HCT116 (cell line): Measurements from ENCODE around the gene HS6ST3. TPM values are rescaled to one million over a fixed set of nuclear protein-coding genes. Genes with fewer than 3 reads are reported as not detected.

Experiments used
- ATAC-seq: fragments of 200-7000 bp; cut with Tn5 transposase; 2 replicates; pipeline ENCODE4 v1.9.1; 2020; ENCODE audit warnings: mild to moderate bottlenecking, moderate library complexity
- BruUV-seq: library from RNA; stranded (reverse); fragments of 400-500 nt; replicated peaks from 2 replicates; lab custom pipeline; 2021; lab: Mats Ljungman, UMichigan
- CTCF ChIA-PET: fragments of 300-600 bp; sonication (Branson Sonifier 250); formaldehyde crosslinking; loops from one replicate; lab custom pipeline; 2021; ENCODE audit warnings: antibody characterized with exemption; lab: Charles Lee
- POLR2A ChIA-PET: fragments of 300-600, 350-600 bp; sonication (Branson Sonifier 250); formaldehyde crosslinking; loops from one replicate; lab custom pipeline; 2021; ENCODE audit warnings: antibody characterized with exemption; lab: Charles Lee
- RAD21 ChIA-PET, 2 experiments: fragments of 300-600 bp; sonication (Branson Sonifier 250); formaldehyde crosslinking; loops; one replicate each; lab custom pipeline; 2023; ENCODE audit warnings: low total read pairs in 2 of 2; ENCODE audit not compliant: uncharacterized antibody in 2 of 2, unreplicated experiment in 2 of 2, low non-redundant PET in 1 of 2; lab: Charles Lee
- DNase-seq: peaks from one replicate; pipeline ENCODE4 v3.0.0-alpha.2; 2010; ENCODE audit warnings: low read depth, low spot score
- H2AFZ ChIP-seq: fragments of 200-600 bp; shearing (Covaris generic), sonication (generic); 2 replicates; pipeline ENCODE4 v1.6.1; 2017; ENCODE audit warnings: low read depth, mixed run types, mixed read lengths, antibody characterized with exemption, low read length; ENCODE audit not compliant: poor library complexity, severe bottlenecking
- H3K27ac ChIP-seq: 2 replicates; pipeline ENCODE4 v1.5.1; 2012; ENCODE audit warnings: low read depth, low read length
- H3K27me3 ChIP-seq: fragments of 200-600 bp; sonication (generic); 2 replicates; pipeline ENCODE4 v1.6.1; 2016; ENCODE audit warnings: mixed run types, low read length, mixed read lengths; ENCODE audit not compliant: insufficient read depth
- H3K36me3 ChIP-seq, 2 experiments: fragments of 200-500 bp in 1 of 2; fragments of 200-600 bp in 1 of 2; sonication (Bioruptor generic) in 1 of 2; sonication (generic) in 1 of 2; 2 replicates each; pipeline versions ENCODE4 v1.5.1 to v1.6.1; 2014 to 2016; ENCODE audit warnings: low read length in 2 of 2, inconsistent platforms in 1 of 2, mixed read lengths in 1 of 2, mixed run types in 1 of 2; ENCODE audit not compliant: insufficient read depth in 2 of 2, control insufficient read depth in 1 of 2
- H3K4me1 ChIP-seq, 2 experiments: fragments of 200-600 bp in 1 of 2; sonication (generic) in 1 of 2; 2 replicates each; pipeline versions ENCODE4 v1.5.1 to v1.6.1; 2012 to 2017; ENCODE audit warnings: low read length in 2 of 2, inconsistent platforms in 1 of 2, mild to moderate bottlenecking in 1 of 2, mixed read lengths in 1 of 2, mixed run types in 1 of 2, moderate library complexity in 1 of 2; ENCODE audit not compliant: insufficient read depth in 2 of 2, control insufficient read depth in 1 of 2
- H3K4me2 ChIP-seq: fragments of 200-600 bp; sonication (generic); 2 replicates; pipeline ENCODE4 v1.6.1; 2017; ENCODE audit warnings: mixed run types, low read length, mixed read lengths
- H3K4me3 ChIP-seq, 2 experiments: fragments of 200-600 bp in 1 of 2; sonication (generic) in 1 of 2; replicated peaks in 1 of 2; 2 replicates each; pipeline ENCODE4 v1.5.1; 2011 to 2016; ENCODE audit warnings: low read length in 2 of 2, control low read depth in 1 of 2, low read depth in 1 of 2, mild to moderate bottlenecking in 1 of 2, mixed read lengths in 1 of 2, mixed run types in 1 of 2
- H3K79me2 ChIP-seq: fragments of 200-600 bp; sonication (generic); 2 replicates; pipeline ENCODE4 v1.6.1; 2017; ENCODE audit warnings: mild to moderate bottlenecking, mixed run types, low read length, moderate library complexity, mixed read lengths; ENCODE audit not compliant: insufficient read depth
- H3K9ac ChIP-seq: fragments of 200-600 bp; sonication (generic); 2 replicates; pipeline ENCODE4 v1.6.1; 2016; ENCODE audit warnings: low read length, mixed read lengths
- H3K9me2 ChIP-seq: fragments of 200-600 bp; sonication (generic), shearing (Covaris generic); 2 replicates; pipeline ENCODE4 v1.6.1; 2017; ENCODE audit warnings: mixed run types, mild to moderate bottlenecking, moderate library complexity; ENCODE audit not compliant: insufficient read depth
- H3K9me3 ChIP-seq, 2 experiments: fragments of 200-500 bp in 1 of 2; fragments of 200-600 bp in 1 of 2; sonication (Bioruptor generic) in 1 of 2; sonication (generic) in 1 of 2; 2 replicates each; pipeline ENCODE4 v1.6.1; 2014 to 2017; ENCODE audit warnings: low read length in 2 of 2, mixed read lengths in 2 of 2, inconsistent platforms in 1 of 2, low read depth in 1 of 2, mild to moderate bottlenecking in 1 of 2, mixed run types in 1 of 2, moderate library complexity in 1 of 2; ENCODE audit not compliant: control insufficient read depth in 1 of 2, insufficient read depth in 1 of 2
- H4K20me1 ChIP-seq: fragments of 200-600 bp; sonication (generic), shearing (Covaris generic); 2 replicates; pipeline ENCODE4 v1.6.1; 2017; ENCODE audit warnings: mixed run types, mild to moderate bottlenecking, moderate library complexity; ENCODE audit not compliant: insufficient read depth
- CBX3 ChIP-seq: IDR thresholded peaks from 2 replicates; pipeline ENCODE4 v1.6.1; 2012; ENCODE audit warnings: low read depth
- CEBPB ChIP-seq: IDR thresholded peaks from 2 replicates; pipeline ENCODE4 v1.6.1; 2012; ENCODE audit warnings: low read depth
- CTCF ChIP-seq, 3 experiments: fragments of 200-600 bp in 1 of 3; sonication (generic) in 1 of 3; IDR thresholded peaks in 2 of 3; conservative IDR thresholded peaks in 1 of 3; 2 replicates each; pipeline ENCODE4 v1.5.1; 2012 to 2017; ENCODE audit warnings: low read depth in 2 of 3, low read length in 2 of 3, antibody characterized with exemption in 1 of 3, borderline replicate concordance in 1 of 3, control low read depth in 1 of 3, mild to moderate bottlenecking in 1 of 3, mixed read lengths in 1 of 3, mixed run types in 1 of 3, moderate library complexity in 1 of 3; ENCODE audit not compliant: insufficient read depth in 1 of 3
- EGR1 ChIP-seq: IDR thresholded peaks from 2 replicates; pipeline ENCODE4 v1.6.1; 2012; ENCODE audit warnings: low read depth
- EZH2 ChIP-seq: fragments of 200-600 bp; sonication (generic); IDR thresholded peaks from 2 replicates; pipeline ENCODE4 v1.6.1; 2017; ENCODE audit warnings: antibody characterized with exemption, mixed run types
- FOSL1 ChIP-seq: IDR thresholded peaks from 2 replicates; pipeline ENCODE4 v1.6.1; 2012; ENCODE audit warnings: low read depth
- JUND ChIP-seq: IDR thresholded peaks from 2 replicates; pipeline ENCODE4 v1.6.1; 2012
- POLR2A ChIP-seq: IDR thresholded peaks from 2 replicates; pipeline ENCODE4 v1.7.0; 2011; ENCODE audit warnings: borderline replicate concordance; ENCODE audit not compliant: insufficient read depth, insufficient read length; ENCODE audit errors: extremely low read depth
- POLR2AphosphoS5 ChIP-seq: IDR thresholded peaks from 2 replicates; pipeline ENCODE4 v1.6.1; 2011; ENCODE audit warnings: mild to moderate bottlenecking, low read depth, low read length, moderate library complexity
- RAD21 ChIP-seq: IDR thresholded peaks from 2 replicates; pipeline ENCODE4 v1.6.1; 2012; ENCODE audit warnings: low read depth, mild to moderate bottlenecking
- SIN3A ChIP-seq: IDR thresholded peaks from 2 replicates; pipeline ENCODE4 v1.6.1; 2012; ENCODE audit warnings: low read depth
- SP1 ChIP-seq: IDR thresholded peaks from 2 replicates; pipeline ENCODE4 v1.6.1; 2012; ENCODE audit warnings: low read depth
- SRF ChIP-seq: IDR thresholded peaks from 2 replicates; pipeline ENCODE4 v1.6.1; 2012; ENCODE audit warnings: low read depth
- TCF7L2 ChIP-seq: IDR thresholded peaks from 2 replicates; pipeline ENCODE4 v1.7.0; 2011; ENCODE audit warnings: borderline replicate concordance, inconsistent platforms; ENCODE audit not compliant: insufficient read depth, insufficient read length; ENCODE audit errors: extremely low read depth
- YY1 ChIP-seq: IDR thresholded peaks from 2 replicates; pipeline ENCODE4 v1.6.1; 2011; ENCODE audit warnings: low read length, low read depth, moderate library complexity, mild to moderate bottlenecking; ENCODE audit not compliant: insufficient replicate concordance; ENCODE audit errors: extremely low read depth
- ZBTB33 ChIP-seq: IDR thresholded peaks from 2 replicates; pipeline ENCODE4 v1.6.1; 2011; ENCODE audit warnings: mild to moderate bottlenecking, low read length, moderate library complexity; ENCODE audit not compliant: insufficient replicate concordance; ENCODE audit errors: extremely low read depth
- ZFX ChIP-seq: fragments of 450-650 bp; IDR thresholded peaks from 2 replicates; pipeline ENCODE4 v1.6.1; 2017
- ZNF274 ChIP-seq: fragments of 200-500 bp; sonication (Bioruptor generic); IDR thresholded peaks from 2 replicates; pipeline ENCODE4 v1.6.1; 2014; ENCODE audit warnings: mild to moderate bottlenecking, low read depth, low read length, inconsistent platforms
- intact Hi-C: fragments of 100-400 bp; cut with micrococcal nuclease; formaldehyde crosslinking; loops from 2 replicates; pipeline ENCODE4 v1.10.0; 2022
- total RNA-seq: library from RNA; stranded (reverse); gene quantifications from one replicate; pipeline ENCODE4 v1.2.1, GENCODE V29; 2021; ENCODE audit not compliant: unreplicated experiment

HS6ST3 gene
- total RNA-seq, 1 experiment from 2014 or later: 0.10 TPM

DNA sequence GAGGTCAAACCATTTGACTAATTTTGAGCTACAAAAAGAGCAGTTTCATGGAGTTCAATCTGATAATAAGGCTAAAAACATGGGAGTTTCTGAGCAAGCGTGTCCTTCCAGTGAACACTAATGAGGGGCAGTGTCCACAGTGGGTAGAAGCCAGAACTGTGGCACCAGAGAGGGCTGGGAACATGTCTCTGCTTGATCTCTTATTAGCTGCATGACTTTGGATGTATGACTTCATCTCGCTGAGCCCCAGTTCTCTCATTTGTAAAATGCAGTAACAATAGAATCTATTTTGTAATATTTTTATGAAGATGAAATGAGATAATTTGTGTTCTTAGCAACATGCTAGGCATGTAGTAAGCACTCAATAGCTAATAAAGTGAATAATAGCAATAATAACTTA lies 69.8 kb downstream of the HS6ST3 start:
- no peak overlapping the region for H3K9ac ChIP-seq
- H3K9me2 ChIP-seq: no peaks in the 10 kb centered on the region
- no peak overlapping the region for H3K4me3 ChIP-seq
- RAD21 ChIA-PET: no interaction called here
- POLR2A ChIA-PET: no interaction called here
- intact Hi-C loops: no loop called here
- no peak overlapping the region for H3K4me2 ChIP-seq
- CTCF ChIA-PET: no interaction called here
- H3K79me2 ChIP-seq: no peaks in the 10 kb centered on the region
- ATAC-seq (no peak), DNase-seq (no peak)
- no peak for TF ChIP-seq EZH2
- no peak for TF ChIP-seq EGR1
- no peak for TF ChIP-seq CBX3
- TF ChIP-seq SP1: no peak
- no peak for TF ChIP-seq RAD21
- no peaks in the 10 kb centered on the region for H4K20me1 ChIP-seq
- no peaks in the 10 kb centered on the region for H3K9me3 ChIP-seq
- H3K4me1 ChIP-seq: no peaks in the 10 kb centered on the region
- no peak overlapping the region for H2AFZ ChIP-seq
- H3K27ac ChIP-seq: no peak overlapping the region
- H3K36me3 ChIP-seq: no peaks in the 10 kb centered on the region
- H3K27me3 ChIP-seq: peaks cover 62% of the 10 kb centered on the region
- no TSS peak for BruUV-seq

DNA sequence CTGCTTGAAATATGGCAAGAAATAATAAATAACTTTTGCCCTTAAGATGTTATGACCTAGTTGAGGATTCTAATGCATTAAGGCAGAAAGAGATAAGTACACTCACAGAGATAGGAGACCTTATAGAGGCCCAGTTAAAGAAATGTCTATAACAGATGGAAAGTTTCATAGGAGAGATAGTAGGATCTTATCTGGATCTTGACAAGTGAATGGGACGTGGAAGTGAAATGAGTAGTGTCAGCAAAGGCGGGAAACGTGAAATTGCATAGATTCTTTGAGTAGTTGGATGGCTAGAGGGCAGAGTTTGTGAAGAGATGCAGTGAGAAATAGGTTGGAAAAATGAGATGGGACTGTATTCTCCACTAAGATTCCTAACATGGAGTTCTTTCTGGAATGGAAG lies 71.2 kb downstream of the HS6ST3 start:
- TF ChIP-seq POLR2A (no peak), SP1 (no peak), POLR2AphosphoS5 (no peak), CEBPB (no peak), CTCF (IDR thresholded peaks at IDR 0.05 in 2 of 3, conservative IDR thresholded peaks at IDR 0.05 in 1 of 3; ENCODE audit: borderline replicate concordance in 1 of 3, insufficient read depth in 1 of 3, low read depth in 2 of 3, low read length in 2 of 3) (no peak), ZBTB33 (no peak), YY1 (no peak), SIN3A (no peak), SRF (no peak), ZNF274 (no peak), JUND (no peak), TCF7L2 (no peak), CBX3 (no peak), FOSL1 (no peak), ZFX (no peak)
- Histone ChIP-seq H3K4me1 (no peaks in the 10 kb centered on the region), H3K4me3 (no peak overlapping the region), H3K9ac (no peak overlapping the region), H3K79me2 (no peaks in the 10 kb centered on the region), H2AFZ (no peak overlapping the region), H3K4me2 (no peak overlapping the region), H3K9me2 (no peaks in the 10 kb centered on the region), H3K36me3 (no peaks in the 10 kb centered on the region), H3K9me3 (no peaks in the 10 kb centered on the region), H3K27ac (no peak overlapping the region), H3K27me3 (peaks cover 50% of the 10 kb centered on the region), H4K20me1 (no peaks in the 10 kb centered on the region)
- intact Hi-C loops: no loop called here
- ChIA-PET CTCF (no interaction called here), RAD21 (no interaction called here), POLR2A (no interaction called here)
- DNase-seq: no peak
- ATAC-seq: no peak
- BruUV-seq: no TSS peak
